ENCODE results near the gene CLMN.

Gene CLMN

DNA sequence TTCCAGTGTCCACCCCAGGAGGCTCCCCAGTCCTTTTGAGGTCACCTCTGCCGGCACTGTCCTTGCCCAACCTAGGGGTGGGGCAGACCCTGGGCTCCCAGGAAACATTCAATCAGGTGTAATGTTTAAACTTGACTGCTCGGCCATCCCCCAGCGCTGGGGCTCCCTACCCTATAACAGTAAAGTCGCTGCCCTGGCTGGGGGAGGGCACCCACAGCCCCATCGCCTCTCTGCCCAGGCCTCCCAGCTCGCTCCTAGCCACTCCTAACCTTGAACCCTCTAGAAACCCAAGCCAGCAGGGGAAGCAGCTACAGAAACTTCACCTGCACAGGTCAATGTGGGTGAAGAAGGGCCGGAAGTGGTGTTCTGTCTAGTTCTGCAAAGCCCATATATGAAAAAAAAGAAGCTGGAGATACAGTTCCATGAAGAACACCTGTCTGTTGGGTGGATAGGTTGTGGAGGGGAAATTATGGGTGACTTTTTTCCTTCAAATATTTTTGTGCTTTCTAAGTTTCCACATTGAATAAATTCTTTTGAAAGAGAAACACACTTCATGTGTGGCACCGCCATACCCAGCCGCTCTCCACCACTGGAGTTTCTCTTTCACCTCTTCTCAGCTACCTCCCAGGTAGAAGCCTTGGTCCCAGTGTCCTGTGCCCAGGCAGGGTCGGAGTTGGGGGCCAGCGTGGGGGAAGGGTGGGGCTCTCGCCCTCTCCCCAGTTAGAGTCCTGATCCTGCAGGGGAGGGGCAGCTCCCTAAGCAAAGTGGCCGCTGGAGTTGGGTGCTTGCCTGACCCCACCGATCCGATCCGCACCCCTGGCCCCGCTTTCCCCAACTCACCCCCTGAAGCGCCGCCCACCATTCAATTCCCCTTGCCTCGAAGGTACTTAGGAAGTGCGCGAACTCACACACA is 1.1 kb downstream of the CLMN start:
- DNase-seq: no peak

DNA sequence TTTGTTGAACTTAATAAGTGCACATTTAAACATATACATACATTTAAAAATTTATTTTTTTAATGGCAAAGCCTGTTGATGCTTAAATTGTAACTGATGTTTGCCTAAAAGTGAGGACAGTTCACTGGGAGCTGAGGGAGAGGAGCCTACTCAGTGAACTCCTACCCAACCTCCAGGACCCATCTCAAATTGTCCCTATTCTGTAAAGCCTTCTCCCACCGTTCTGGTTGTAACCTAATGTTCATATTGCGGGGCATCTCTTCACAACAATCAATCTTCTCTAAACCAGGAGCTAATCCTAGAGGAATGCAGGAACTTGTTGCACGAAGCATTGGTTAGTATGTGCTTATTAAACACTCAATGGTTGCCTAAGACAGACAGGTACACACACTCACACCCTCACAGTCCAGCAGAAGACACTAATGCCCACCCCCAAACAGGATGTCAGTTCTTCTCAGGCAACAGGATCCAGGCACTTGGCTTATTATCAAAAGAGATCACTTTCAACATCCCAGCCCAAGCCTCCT is 1.8 kb downstream of the CLMN start:
- no peak for DNase-seq

DNA sequence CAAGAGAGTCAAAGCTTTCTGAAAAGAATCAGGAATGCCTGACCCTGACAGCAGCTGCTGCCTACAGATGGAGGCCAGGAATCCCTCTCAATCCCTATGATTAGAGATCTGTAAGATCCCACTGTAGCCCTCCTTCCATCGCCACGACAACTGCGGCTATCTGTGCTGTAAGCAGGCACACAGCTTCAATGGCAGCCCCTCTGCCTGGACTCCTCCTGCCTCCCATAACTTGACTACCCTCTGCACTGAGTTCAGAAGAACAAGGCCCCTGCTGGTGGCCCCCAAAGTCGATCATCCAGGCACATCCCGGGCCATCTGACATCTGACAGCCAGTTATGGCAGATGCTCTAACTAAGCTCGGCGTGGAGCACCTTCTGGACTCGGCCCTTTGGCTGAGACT is 2.9 kb downstream of the CLMN start:
- no peak for DNase-seq

DNA sequence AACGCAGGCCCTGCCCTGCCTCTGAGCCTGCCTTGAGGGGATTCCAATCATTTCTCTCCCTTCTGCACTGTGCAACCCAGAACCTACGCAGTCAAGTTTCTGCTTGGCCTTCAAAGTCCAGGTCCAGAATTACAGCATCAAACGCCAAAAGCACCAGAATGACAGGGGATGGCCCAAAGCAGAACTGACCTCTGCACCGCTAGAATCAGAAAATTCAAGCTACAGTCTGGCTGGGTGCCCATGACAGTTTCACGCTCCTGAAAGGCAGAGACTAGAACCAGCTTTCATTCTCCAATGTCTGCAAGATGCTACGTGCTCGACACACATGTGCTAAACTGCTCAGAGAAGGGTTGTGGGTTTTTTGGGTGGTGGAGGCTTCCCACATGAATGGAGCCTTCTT is 4.1 kb downstream of the CLMN start:
- DNase-seq: no peak

DNA sequence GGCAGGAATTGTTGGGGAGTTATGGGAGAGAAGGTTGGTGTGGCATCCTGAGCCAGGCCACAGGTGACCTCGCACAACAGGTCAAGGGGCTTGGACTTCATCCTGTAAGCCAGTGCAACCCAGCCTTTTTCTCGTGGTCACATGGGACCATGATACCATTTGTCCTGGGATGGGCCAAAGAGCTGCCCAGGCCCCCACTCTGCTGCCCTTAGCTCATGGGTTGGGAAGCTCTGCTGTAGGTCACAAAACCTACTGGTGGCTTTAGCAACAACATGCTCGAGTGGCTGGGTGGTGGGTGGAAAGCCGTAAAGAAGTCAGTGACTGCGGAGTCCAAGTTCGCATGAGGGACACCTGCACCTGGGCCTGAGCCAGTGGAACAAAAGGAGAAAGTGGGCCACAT is 4.6 kb downstream of the CLMN start:
- DNase-seq: no peak

DNA sequence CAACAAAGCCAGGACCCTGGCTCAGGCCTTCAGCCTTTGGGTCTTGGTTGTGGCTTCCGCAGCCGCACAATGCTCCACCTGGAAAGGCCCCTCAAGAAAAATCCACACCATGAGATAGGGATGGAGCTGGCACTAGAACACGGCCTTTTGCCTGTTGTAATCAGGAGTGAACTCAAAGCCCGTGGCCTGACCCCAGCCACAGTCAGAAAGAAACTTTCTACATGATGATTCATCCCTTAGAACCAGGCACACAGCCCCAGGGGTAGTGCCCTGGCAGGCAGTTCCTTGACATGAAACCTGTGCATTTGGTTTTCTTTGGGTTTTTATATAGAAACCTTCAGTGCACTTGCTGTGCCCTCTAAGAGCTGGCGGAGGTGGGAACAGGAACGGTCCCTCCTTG is 5.1 kb downstream of the CLMN start:
- DNase-seq: no peak

DNA sequence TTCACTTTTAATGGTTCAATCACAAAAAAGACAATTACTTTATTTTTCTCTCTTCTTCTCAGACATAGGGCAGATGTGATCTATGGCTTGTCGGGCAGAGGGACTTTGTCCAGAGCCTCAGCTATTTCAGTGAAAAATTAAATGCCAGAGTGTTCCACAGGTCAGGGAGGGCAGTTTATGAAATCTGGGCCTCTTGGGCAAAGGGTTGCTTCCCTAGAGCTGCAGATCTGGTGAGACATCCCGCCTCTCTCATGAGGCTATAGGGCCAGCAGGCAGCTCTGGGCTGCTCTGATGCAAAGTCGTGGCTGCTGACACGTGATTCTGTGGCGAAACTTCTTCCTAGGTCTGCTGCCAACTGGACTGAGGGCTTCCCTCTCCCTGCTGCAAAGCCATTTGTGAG is 6.0 kb downstream of the CLMN start:
- DNase-seq: no peak

DNA sequence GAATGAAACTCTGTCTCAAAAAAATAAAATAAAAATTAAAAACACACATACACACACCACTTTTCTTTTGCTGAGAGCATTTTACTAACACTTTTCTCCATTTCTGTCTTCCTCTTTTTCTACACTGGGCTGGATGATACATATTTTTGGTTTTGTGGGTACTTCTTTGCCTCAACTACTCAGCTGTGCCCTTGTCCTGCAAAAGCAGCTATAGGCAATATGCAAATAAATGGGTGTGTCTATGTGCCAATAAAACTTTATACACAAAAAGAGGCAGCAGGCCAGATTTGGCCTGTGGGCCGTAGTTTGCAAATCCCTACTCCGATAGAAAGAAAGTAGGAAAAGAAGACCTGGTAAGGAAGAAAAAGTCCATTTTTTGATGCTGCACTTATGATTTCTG is 6.5 kb downstream of the CLMN start:
- DNase-seq: no peak

DNA sequence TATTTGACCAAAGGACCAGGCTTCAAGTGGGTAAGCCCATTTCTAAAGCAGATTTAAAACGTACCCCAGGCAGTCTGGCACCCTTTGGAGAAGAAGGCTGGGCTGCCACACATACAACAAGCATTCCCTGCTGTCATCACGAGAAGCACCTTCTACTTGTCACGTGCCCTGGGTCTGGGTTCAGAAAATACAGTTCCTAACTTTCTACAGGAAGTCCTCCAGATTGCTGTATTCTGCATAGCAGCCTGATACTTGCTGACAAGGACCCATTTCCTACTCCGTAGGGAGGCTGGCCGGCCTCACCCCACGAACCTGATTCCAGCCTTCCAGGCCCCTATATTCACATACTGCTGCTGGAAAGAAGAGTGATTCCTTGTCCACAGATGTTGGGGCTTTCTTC is 7.4 kb downstream of the CLMN start:
- DNase-seq: no peak

DNA sequence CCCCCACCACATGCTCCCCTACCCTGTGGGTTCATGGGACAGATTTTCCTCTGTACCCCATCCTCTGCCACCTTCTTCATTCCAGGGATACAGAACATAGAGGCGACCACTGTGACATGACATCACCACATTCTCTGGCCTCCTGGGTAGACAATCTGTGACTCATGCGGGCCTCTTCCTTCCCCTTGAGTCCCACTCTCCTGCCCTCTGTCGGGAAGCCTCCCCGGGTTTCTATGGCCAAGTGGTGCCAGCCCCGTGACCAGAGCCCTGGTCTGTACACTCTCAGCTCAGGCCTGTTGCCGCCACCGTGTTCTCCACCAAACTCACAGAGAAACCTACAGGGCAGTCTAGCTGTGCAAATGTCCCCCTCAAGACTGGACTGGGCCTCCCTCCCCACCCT is 8.0 kb downstream of the CLMN start:
- no peak for DNase-seq

DNA sequence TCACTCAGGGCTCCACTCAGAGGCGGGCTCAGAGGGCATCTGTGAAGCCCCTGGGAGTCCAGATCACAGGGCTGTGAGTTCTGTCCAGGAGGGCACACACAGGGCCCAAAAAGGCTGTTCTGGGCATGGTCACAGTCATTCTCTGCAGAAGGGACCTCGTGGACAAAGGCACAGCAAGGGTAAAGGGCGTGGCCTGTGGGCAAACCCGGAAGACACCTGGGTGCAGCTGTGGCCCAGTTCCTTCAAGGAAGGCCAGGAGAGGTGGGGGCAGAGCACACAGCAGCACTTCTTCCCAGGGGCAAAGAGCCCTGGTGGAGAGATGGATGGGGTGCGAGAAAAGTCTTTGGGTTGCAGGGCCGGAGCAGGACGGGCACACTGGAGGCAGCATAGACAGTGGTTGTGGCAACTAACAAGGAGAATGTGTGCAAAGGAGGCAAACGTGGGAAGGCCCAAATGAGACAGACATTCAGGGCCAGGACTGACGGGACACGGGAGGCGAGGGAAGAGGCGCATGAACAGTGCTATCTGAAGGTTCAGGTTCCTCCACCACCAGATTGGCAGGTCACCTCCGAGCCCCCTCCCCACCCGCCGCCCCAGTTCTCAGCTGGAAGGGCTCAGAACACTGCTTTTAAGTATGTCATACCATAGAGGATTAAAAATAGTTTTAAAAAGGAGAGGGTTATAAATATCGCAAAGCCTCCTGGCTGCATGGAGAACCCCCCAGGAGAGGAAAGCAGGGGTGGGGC is 8.9 kb downstream of the CLMN start:
- DNase-seq: no peak

DNA sequence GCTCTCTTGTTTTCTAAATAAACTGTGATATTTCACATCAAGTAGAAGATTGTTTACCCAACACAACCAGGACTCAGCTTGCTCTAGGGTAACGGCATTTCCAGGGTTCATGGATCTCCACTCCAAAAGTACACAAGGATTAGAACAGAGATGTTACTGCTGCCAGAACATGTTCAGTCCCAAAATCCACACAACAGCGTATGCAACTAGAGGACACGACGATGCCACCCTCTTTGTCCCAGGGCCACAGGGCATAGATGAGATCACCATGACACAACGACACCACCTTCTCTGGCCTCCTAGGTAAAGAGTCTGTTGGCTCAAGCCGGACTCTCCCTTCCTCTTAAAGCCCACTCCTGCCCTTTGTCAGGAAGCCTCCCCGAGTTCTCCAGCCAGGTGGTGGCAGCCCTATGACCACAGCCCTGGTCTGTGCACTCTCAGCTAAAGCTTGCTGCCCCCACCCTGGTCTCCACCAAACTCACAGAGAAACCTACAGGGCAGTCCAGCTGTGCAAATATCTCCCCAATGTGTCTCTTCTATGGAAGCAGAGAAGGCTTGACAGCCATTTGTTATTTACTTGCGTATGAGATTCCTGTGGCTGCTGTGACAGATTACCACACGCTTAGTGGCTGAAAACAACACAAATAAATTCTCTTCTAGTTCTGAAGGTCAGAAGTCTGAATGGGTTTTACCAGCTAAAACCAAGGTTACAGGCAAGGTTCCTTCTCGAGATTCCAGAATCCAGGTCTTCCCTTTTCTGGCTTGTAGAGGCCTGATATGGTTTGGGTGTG is 10.3 kb downstream of the CLMN start:
- DNase-seq: no peak

DNA sequence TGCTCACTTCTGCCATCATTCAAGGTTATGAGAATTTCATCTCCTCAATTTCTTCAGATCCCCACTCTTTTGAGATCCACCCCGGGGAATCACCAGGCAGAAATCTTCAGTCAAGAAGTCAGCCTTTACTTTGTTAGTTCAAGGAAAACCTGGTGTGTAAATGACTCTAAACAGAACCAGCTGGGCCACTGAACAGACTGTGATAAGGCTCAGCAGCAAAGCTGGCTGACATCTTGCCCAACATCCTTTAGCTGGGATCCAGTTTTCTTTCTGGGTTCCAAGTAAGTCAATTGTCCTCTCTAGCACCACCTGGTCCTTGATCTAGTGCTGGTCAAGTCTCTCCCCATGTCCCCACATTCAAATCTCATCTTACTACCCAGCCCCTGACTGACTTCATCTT is 11.6 kb downstream of the CLMN start:
- no peak for DNase-seq

DNA sequence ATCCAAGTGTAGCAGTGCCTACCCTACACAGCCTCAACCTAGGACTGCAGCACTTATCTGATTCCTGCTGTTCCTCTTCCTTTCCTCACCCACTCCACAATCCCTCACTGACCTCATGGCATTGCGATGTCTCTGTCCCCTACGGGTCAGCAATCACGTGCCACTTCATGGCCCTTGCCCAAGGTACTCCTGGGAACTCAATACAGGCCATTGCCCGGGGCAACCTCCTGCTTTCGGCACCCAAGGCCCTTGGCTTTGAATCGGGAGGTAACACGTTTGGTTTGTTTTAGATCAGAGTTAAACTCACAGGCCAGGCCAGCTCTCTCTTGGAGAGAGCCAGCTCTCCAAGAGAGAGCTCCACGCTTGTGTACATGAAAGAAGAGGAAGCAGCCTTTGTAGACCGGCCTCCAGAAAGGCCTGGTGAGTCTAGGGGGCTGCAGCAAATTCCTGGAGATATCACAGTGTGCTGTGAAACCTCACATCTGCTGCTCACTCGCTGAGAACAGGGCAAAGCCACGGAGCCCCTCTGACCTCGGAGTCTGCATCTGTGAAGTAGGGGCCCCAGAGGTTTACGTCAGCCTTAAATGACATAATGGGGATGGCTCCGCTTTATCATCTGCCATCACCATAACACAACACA is 12.2 kb downstream of the CLMN start:
- no peak for DNase-seq

DNA sequence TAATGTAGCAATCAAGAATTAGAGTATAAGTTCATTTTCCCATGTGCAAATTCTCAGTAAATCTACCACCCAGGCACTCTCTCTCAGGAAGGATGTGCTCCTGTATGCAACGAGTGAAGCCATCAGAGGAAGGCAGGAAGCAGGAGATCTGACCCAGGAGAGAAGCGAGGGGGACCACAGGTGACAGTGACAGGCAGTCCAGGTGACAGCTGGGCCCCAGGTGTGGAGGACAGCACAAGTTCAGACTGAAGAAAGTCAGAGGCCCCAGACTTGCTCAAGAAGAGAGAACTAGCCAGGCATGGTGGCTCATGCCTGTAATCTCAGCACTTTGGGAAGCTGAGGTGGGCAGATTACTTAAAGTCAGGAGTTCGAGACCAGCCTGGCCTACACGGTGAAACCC is 13.8 kb downstream of the CLMN start:
- no peak for DNase-seq

DNA sequence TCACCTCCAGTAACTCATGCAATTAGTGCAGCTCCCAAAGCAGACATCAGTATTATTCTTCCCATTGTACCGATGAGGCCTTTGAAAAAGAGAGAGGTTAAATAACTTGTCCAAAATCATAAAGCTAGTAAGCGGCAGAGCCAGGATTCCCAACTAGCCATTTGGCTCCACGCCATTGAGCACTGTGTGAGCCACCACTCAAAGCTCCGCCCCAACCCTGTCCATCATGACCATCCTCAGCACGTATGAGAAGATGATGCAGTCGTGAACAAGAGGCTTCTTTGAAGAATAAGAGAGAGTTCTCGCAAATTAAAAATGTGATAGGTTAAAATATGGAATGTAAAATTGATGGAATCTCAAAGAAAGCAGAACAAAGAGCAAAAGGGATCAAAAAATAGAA is 14.6 kb downstream of the CLMN start:
- DNase-seq: no peak

DNA sequence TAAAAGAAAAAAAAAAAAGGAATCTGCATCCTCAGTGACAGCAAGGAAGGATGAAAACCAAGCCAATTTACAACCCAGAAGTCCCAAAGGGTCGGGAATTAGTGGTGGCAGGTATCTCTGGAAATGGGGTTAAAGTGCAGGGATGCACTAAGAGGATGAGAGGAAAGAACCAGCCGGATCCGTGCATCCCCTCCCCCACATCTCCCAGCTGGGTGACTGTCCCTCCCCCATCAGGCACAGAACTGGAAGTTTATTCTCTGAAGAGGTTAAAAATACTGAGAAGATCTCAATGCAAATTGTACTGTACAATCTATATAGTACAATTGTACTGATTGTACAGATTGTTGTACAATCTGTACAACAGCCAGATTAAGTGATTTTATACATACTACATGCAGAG is 15.4 kb downstream of the CLMN start:
- no peak for DNase-seq

DNA sequence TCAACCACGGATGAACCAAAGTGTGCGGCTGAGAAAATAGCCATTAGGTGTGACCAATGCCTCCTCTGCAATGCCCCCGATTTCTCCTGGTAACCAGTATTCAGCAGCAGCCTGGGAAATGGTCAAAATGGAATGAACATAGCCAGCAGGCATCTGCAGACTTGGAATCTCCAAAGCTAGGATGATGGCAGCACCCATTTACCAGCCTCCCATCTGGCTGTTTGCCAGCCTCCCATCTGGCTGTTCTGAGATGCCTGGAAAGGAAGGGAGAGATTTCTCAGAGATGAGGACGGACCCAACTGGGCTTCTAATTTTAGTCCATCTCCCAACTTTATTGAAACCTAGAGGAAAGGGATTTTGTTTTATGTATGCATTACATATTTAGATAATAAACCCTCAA is 16.2 kb downstream of the CLMN start:
- no peak for DNase-seq

DNA sequence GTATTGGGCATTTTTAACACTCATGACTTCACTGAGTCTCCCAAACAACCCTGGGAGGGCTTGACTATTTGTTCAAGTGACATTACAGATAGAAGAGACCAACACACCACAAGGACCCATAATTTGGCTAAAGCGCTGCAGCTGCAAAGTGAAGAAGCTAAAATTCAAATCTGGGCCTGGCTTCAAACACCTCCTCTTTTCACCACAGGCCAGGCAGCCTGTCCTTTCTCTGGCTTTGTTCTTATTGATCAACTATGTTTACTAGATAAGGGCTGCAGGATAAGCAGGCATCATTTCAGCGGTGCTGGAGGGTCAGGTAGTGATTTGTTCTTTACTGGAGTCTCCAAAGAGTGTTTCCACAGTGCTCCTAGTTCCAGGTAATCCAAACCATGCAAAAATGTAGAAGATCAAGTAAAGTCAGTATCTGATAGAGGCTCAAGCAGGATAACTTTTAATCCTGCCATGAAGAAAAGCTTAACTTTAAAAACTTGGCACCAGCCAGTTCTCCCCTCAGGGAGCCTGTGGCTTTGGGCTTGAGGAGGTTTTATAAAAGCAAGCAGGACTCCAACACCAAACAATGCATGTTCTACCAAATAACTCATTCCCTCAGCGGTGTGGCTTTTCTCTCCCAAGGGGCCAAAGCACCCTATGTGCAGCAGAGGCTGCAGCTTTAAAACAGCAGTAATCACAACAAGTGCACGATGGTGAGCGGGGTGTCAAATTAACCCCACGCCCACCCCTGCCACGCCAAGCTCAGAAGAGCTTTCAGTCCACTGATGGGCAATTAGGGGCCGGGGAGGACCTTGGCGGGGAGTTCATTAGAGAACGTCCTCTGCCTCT is 16.8 kb downstream of the CLMN start:
- no peak for DNase-seq

DNA sequence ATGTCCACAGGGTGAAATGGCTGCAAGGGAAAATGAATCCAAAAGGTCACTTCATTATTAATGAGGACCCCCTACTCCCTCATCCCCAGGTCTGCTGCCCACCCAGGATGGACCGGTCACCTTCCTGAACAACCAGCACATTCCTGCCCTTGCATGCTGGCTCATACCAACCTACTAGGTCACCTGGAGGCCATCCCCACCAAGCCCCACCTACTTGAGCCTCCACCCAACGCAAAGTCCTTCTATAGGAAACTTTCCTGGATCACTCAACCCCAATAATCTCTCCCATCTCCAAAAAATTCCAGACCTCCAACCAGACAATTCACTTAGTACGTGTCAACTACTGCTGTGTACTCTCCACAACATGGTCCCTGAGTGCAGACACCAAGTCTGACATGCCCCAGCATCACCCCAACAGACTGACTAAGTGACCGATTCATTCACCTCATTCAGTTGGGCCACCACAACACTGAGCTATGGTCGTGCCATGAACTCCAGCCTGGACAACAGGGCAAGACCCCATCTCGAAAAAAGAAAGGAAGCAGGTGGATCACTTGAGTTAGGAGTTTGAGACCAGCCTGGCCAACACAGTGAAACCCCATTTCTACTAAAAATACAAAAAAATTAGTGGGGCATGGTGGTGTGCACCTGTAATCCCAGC is 18.1 kb downstream of the CLMN start:
- DNase-seq: no peak
